ENCODE data around the gene PARD6B.

- TF ChIP-seq POLR2A (IDR thresholded peaks at IDR 0.05): no peak
- no peak for TF ChIP-seq CTCF (IDR thresholded peaks at IDR 0.05)
Measured at GRCh38 chr20:50733644-50734349, 2.4 kb downstream of the PARD6B start.

Measured in breast epithelium (tissue), 3 donors.